ENCODE measurements around the gene KCNF1. TPM values are rescaled to one million over a fixed set of nuclear protein-coding genes. Genes with fewer than 3 reads are reported as not detected.

The KCNF1 gene
- total and polyA plus RNA-seq, 2 experiments from 2014 or later: 0.10 to 0.97 TPM

DNA sequence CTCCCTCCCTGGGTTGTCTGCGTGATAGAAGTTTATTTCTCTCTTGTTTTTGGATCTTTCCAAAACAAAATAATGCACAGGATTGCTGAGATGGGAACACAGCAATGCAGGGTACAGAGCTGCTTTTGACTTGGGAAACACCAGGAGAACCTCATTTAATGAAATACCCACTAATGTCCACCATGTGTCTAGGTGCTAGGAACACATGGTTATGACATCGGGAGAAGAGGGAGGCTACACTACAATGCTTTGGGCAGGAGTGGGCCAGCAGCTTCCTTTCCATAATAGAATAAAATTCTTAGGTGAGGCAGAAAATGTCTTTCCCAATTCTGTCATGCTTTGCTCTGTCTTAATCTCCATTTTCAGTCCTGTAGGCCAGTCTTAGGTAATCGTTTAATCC lies 29.2 kb upstream of the KCNF1 start:
- no peaks in the 10 kb centered on the region for H3K9me2 ChIP-seq (ENCODE audit: insufficient read depth)
- no peaks in the 10 kb centered on the region for H3F3A ChIP-seq (ENCODE audit: insufficient read depth)
- no peaks in the 10 kb centered on the region for H3K9me3 ChIP-seq (ENCODE audit: low read depth)
- no peak overlapping the region for H3K4me3 ChIP-seq
- H3K4me1 ChIP-seq (ENCODE audit: insufficient read depth): peaks cover 4% of the 10 kb centered on the region; the same call in 1 of the 2 replicates
- H3K36me3 ChIP-seq (ENCODE audit: low read depth): no peaks in the 10 kb centered on the region
- no peak overlapping the region for H2AFZ ChIP-seq
- no peaks in the 10 kb centered on the region for H4K20me1 ChIP-seq (ENCODE audit: insufficient read depth)
- H3K79me2 ChIP-seq (ENCODE audit: insufficient read depth): no peaks in the 10 kb centered on the region
- no peak overlapping the region for H3K4me2 ChIP-seq (ENCODE audit: unreplicated experiment)
- H3K9ac ChIP-seq: no peak overlapping the region
- WGBS, 2 experiments (ENCODE audit: low coverage in 1 of 2, low lambda C conversion rate in 2 of 2, missing lambda C conversion rate in 2 of 2): 63 to 81% methylated on average over 3 of the region's 3 CpGs
- no peaks in the 10 kb centered on the region for H3K27me3 ChIP-seq (replicated peaks; ENCODE audit: insufficient read depth)
- no peak for DNase-seq
- no peak overlapping the region for H3K27ac ChIP-seq
- in situ Hi-C loops (cut with MboI): no loop called here
- no peak for TF ChIP-seq EZH2 (IDR thresholded peaks at IDR 0.05; ENCODE audit: insufficient read depth, poor library complexity, severe bottlenecking)
- no peak for TF ChIP-seq EZH2phosphoT487 (IDR thresholded peaks at IDR 0.05; ENCODE audit: insufficient read depth, low read depth)

- DNase-seq: no peak
- TF ChIP-seq EZH2 (IDR thresholded peaks at IDR 0.05; ENCODE audit: insufficient read depth, poor library complexity, severe bottlenecking) (no peak), EZH2phosphoT487 (IDR thresholded peaks at IDR 0.05; ENCODE audit: insufficient read depth, low read depth) (no peak)
- no peak overlapping the region for H3K27ac ChIP-seq
- H4K20me1 ChIP-seq (ENCODE audit: insufficient read depth): no peaks in the 10 kb centered on the region
- no peak overlapping the region for H3K4me3 ChIP-seq
- H3K9me2 ChIP-seq (ENCODE audit: insufficient read depth): no peaks in the 10 kb centered on the region
- H3K4me2 ChIP-seq (ENCODE audit: unreplicated experiment): no peak overlapping the region
- no peaks in the 10 kb centered on the region for H3K36me3 ChIP-seq (ENCODE audit: low read depth)
- no peaks in the 10 kb centered on the region for H3K4me1 ChIP-seq (ENCODE audit: insufficient read depth)
- in situ Hi-C loops (cut with MboI): no loop called here
- no peak overlapping the region for H2AFZ ChIP-seq
- H3F3A ChIP-seq (ENCODE audit: insufficient read depth): no peaks in the 10 kb centered on the region
- 69 to 78% methylated on average over 6 of the region's 6 CpGs for WGBS, 2 experiments (ENCODE audit: low coverage in 1 of 2, low lambda C conversion rate in 2 of 2, missing lambda C conversion rate in 2 of 2)
- H3K79me2 ChIP-seq (ENCODE audit: insufficient read depth): no peaks in the 10 kb centered on the region
- H3K9me3 ChIP-seq (ENCODE audit: low read depth): no peaks in the 10 kb centered on the region
- no peaks in the 10 kb centered on the region for H3K27me3 ChIP-seq (replicated peaks; ENCODE audit: insufficient read depth)
- no peak overlapping the region for H3K9ac ChIP-seq
Measured at GRCh38 chr2:10883066-10883465, 28.7 kb upstream of the KCNF1 start.

DNA sequence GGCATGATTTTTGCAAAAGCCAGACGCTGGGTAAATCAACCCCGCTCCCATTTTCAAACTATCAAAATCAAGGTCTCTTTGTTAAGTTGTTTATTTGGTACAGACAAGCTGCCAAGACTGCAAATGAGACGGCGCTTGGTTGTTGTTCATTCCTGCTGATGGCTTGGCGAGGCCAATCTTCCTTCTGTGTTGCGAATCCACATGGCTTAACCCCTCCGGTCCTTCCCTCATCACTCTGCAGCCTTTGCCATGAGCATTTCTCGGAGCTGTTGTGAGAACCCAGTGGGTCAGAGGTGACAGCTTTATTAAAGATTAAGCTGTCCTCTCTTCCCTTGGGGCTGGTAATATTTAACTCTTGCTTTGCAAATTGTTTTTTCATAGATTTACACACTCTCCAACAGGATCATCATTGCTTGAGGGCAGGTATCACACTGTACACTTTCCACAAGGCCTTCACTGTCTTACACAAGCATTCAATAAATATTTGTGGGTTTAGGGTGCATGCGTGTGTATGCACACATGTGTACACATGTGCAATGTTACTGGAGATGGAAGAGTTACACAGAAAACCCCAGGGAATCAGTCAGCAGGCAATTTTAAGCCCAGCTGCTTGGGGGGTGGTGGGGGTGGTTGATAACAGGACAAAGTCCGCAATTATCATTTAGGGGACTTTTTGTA lies 27.8 kb upstream of the KCNF1 start:
- no peaks in the 10 kb centered on the region for H3K79me2 ChIP-seq (ENCODE audit: insufficient read depth)
- 62 to 63% methylated on average over 10 of the region's 10 CpGs for WGBS, 2 experiments (ENCODE audit: low coverage in 1 of 2, low lambda C conversion rate in 2 of 2, missing lambda C conversion rate in 2 of 2)
- H3K4me1 ChIP-seq (ENCODE audit: insufficient read depth): no peaks in the 10 kb centered on the region
- H3K27ac ChIP-seq: no peak overlapping the region
- no peaks in the 10 kb centered on the region for H4K20me1 ChIP-seq (ENCODE audit: insufficient read depth)
- no peak overlapping the region for H3K4me3 ChIP-seq
- H2AFZ ChIP-seq: no peak overlapping the region
- DNase-seq: no peak
- no peak overlapping the region for H3K4me2 ChIP-seq (ENCODE audit: unreplicated experiment)
- H3K9ac ChIP-seq: no peak overlapping the region
- H3K36me3 ChIP-seq (ENCODE audit: low read depth): no peaks in the 10 kb centered on the region
- H3K27me3 ChIP-seq (replicated peaks; ENCODE audit: insufficient read depth): no peaks in the 10 kb centered on the region
- H3F3A ChIP-seq (ENCODE audit: insufficient read depth): no peaks in the 10 kb centered on the region
- no peaks in the 10 kb centered on the region for H3K9me2 ChIP-seq (ENCODE audit: insufficient read depth)
- TF ChIP-seq EZH2phosphoT487 (IDR thresholded peaks at IDR 0.05; ENCODE audit: insufficient read depth, low read depth) (no peak), EZH2 (IDR thresholded peaks at IDR 0.05; ENCODE audit: insufficient read depth, poor library complexity, severe bottlenecking) (no peak)
- in situ Hi-C loops (cut with MboI): no loop called here
- no peaks in the 10 kb centered on the region for H3K9me3 ChIP-seq (ENCODE audit: low read depth)

GRCh38 chr2:10884574-10884975 lies 27.2 kb upstream of the KCNF1 start:
- in situ Hi-C loops (cut with MboI): no loop called here
- Histone ChIP-seq H3K79me2 (ENCODE audit: insufficient read depth) (no peaks in the 10 kb centered on the region), H3K27ac (no peak overlapping the region), H3F3A (ENCODE audit: insufficient read depth) (no peaks in the 10 kb centered on the region), H3K9ac (no peak overlapping the region), H3K4me1 (ENCODE audit: insufficient read depth) (no peaks in the 10 kb centered on the region), H3K36me3 (ENCODE audit: low read depth) (no peaks in the 10 kb centered on the region), H2AFZ (no peak overlapping the region), H4K20me1 (ENCODE audit: insufficient read depth) (no peaks in the 10 kb centered on the region), H3K9me3 (ENCODE audit: low read depth) (no peaks in the 10 kb centered on the region), H3K4me2 (ENCODE audit: unreplicated experiment) (no peak overlapping the region), H3K27me3 (replicated peaks; ENCODE audit: insufficient read depth) (0 out of 2 replicates have a peak, but pooled peaks cover 5% of the 10 kb centered on the region), H3K4me3 (no peak overlapping the region), H3K9me2 (ENCODE audit: insufficient read depth) (no peaks in the 10 kb centered on the region)
- no peak for DNase-seq
- 63 to 64% methylated on average over 5 of the region's 5 CpGs for WGBS, 2 experiments (ENCODE audit: low coverage in 1 of 2, low lambda C conversion rate in 2 of 2, missing lambda C conversion rate in 2 of 2)
- TF ChIP-seq EZH2phosphoT487 (IDR thresholded peaks at IDR 0.05; ENCODE audit: insufficient read depth, low read depth) (no peak), EZH2 (IDR thresholded peaks at IDR 0.05; ENCODE audit: insufficient read depth, poor library complexity, severe bottlenecking) (no peak)

Data from GM23248 (cell line).